Transverse colon (tissue), 4 donors: ENCODE data around the gene SLC26A9.

Experiments used
- EP300 ChIP-seq: sonication (generic); formaldehyde crosslinking; IDR thresholded peaks from one replicate; pipeline ENCODE4 v1.6.1; 2017; ENCODE audit warnings: antibody characterized with exemption, low read depth
- POLR2A ChIP-seq: fragments of 450-650 bp; IDR thresholded peaks from one replicate; pipeline ENCODE4 v1.6.1; 2016; ENCODE audit warnings: antibody characterized with exemption, mild to moderate bottlenecking, moderate library complexity
- POLR2AphosphoS5 ChIP-seq, 3 donors: sonication (generic); formaldehyde crosslinking; IDR thresholded peaks; one replicate each; pipeline ENCODE4 v1.6.1; 2016; ENCODE audit warnings: antibody characterized with exemption in 3 of 3
- TF ChIP-seq, protein P1 (sequence below), 5 experiments: fragments of 200-600 bp in 3 of 5; fragments of 450-650 bp in 2 of 5; sonication (generic) in 3 of 5; IDR thresholded peaks; 1 replicate in 2 of 5; 2 replicates in 3 of 5; pipeline ENCODE4 v1.5.1; 2016 to 2017; ENCODE audit warnings: antibody characterized with exemption in 5 of 5, inconsistent platforms in 3 of 5, mild to moderate bottlenecking in 2 of 5, moderate library complexity in 1 of 5

DNA sequence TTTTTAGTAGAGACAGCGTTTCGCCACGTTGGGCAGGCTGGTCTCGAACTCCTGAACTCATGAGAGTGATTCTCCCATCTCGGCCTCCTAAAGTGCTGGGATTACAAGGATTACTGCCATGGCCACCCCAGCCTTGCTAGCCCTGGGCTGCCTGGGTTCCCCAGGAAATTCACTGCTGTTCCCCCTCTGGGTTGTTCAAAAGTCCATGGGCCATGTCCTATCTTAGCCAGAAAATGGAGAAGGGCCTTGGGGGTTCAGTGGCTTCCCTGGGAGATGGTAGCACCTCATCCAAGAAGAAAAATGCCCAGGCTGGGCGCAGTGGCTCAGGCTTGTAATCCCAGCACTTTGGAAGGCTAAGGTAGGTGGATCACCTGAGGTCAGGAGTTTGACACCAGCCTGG, 20.9 kb downstream of the SLC26A9 start:
- no peak for TF ChIP-seq POLR2A
- no peak for TF ChIP-seq POLR2AphosphoS5 (IDR thresholded peaks at IDR 0.05)
- TF ChIP-seq, protein P1, sequence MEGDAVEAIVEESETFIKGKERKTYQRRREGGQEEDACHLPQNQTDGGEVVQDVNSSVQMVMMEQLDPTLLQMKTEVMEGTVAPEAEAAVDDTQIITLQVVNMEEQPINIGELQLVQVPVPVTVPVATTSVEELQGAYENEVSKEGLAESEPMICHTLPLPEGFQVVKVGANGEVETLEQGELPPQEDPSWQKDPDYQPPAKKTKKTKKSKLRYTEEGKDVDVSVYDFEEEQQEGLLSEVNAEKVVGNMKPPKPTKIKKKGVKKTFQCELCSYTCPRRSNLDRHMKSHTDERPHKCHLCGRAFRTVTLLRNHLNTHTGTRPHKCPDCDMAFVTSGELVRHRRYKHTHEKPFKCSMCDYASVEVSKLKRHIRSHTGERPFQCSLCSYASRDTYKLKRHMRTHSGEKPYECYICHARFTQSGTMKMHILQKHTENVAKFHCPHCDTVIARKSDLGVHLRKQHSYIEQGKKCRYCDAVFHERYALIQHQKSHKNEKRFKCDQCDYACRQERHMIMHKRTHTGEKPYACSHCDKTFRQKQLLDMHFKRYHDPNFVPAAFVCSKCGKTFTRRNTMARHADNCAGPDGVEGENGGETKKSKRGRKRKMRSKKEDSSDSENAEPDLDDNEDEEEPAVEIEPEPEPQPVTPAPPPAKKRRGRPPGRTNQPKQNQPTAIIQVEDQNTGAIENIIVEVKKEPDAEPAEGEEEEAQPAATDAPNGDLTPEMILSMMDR (IDR thresholded peaks at IDR 0.05) = no peak
- no peak for TF ChIP-seq EP300
